H1 (cell line): ENCODE data around the gene CLASP2. TPM values are rescaled to one million over a fixed set of nuclear protein-coding genes. Genes with fewer than 3 reads are reported as not detected.

Experiments used
- CTCF ChIA-PET: fragments of 300-600 bp; sonication (Branson Sonifier 250); formaldehyde crosslinking; loops from one replicate; lab custom pipeline; 2021; ENCODE audit not compliant: partially characterized antibody; lab: Charles Lee
- POLR2A ChIA-PET: fragments of 300-600 bp; sonication (Branson Sonifier 250); formaldehyde crosslinking; loops from one replicate; lab custom pipeline; 2021; ENCODE audit warnings: inconsistent platforms; ENCODE audit not compliant: partially characterized antibody; lab: Charles Lee
- DNase-seq, 2 experiments: peaks; one replicate each; pipeline versions ENCODE4 v3.0.0 to v3.0.0-alpha.2; 2010 to 2022; ENCODE audit warnings: low spot score in 2 of 2, low read depth in 1 of 2, mixed read lengths in 1 of 2
- FAIRE-seq: peaks from 2 replicates; lab custom pipeline; 2011; peaks lifted over from hg19 to GRCh38; lab: Jason Lieb, UNC
- H2AFZ ChIP-seq: 2 replicates; pipeline ENCODE4 v1.8.1; 2012; ENCODE audit warnings: low read length, inconsistent platforms
- H2AK5ac ChIP-seq: 2 replicates; pipeline ENCODE4 v1.6.1; 2013; ENCODE audit warnings: low read depth, low read length
- H2BK120ac ChIP-seq: replicated peaks from 2 replicates; pipeline ENCODE3; 2013; ENCODE audit warnings: low read depth, low read length, inconsistent platforms
- H2BK12ac ChIP-seq: 2 replicates; pipeline ENCODE4 v1.6.1; 2013; ENCODE audit warnings: low read depth, low read length
- H2BK15ac ChIP-seq: 2 replicates; pipeline ENCODE4 v1.6.1; 2013; ENCODE audit warnings: low read length
- H2BK20ac ChIP-seq: 2 replicates; pipeline ENCODE4 v1.6.1; 2013; ENCODE audit warnings: low read length
- H2BK5ac ChIP-seq: 2 replicates; pipeline ENCODE4 v1.6.1; 2013; ENCODE audit warnings: low read depth, low read length
- H3K14ac ChIP-seq: 2 replicates; pipeline ENCODE4 v1.6.1; 2013; ENCODE audit warnings: inconsistent platforms; ENCODE audit not compliant: insufficient read length
- H3K18ac ChIP-seq: 2 replicates; pipeline ENCODE4 v1.6.1; 2013; ENCODE audit warnings: low read length; ENCODE audit errors: extremely low read depth
- H3K23ac ChIP-seq: 2 replicates; pipeline ENCODE4 v1.6.1; 2013; ENCODE audit warnings: inconsistent platforms; ENCODE audit not compliant: insufficient read length
- H3K23me2 ChIP-seq: 2 replicates; pipeline ENCODE4 v1.6.1; 2013; ENCODE audit warnings: low read depth, low read length
- H3K27ac ChIP-seq: 2 replicates; pipeline ENCODE4 v1.6.1; 2011; ENCODE audit warnings: low read depth, low read length, inconsistent platforms
- H3K27me3 ChIP-seq, 4 experiments: replicated peaks in 1 of 4; 1 replicate in 1 of 4; 2 replicates in 3 of 4; pipeline versions ENCODE4 v1.6.1 to v1.8.1; 2011 to 2013; ENCODE audit warnings: low read length in 3 of 4, mild to moderate bottlenecking in 3 of 4, inconsistent platforms in 2 of 4, mixed read lengths in 2 of 4, moderate library complexity in 1 of 4; ENCODE audit not compliant: control insufficient read depth in 3 of 4, insufficient read depth in 3 of 4; ENCODE audit errors: extremely low read depth in 1 of 4
- H3K36me3 ChIP-seq, 4 experiments: 2 replicates each; pipeline versions ENCODE4 v1.6.1 to v1.8.1; 2011 to 2013; ENCODE audit warnings: mild to moderate bottlenecking in 4 of 4, low read length in 3 of 4, moderate library complexity in 2 of 4, control low read depth in 1 of 4, inconsistent platforms in 1 of 4; ENCODE audit not compliant: insufficient read depth in 4 of 4, control insufficient read depth in 2 of 4
- H3K4ac ChIP-seq: replicated peaks from 2 replicates; pipeline ENCODE3; 2013; ENCODE audit warnings: low read length, low read depth, mixed read lengths, inconsistent platforms; ENCODE audit not compliant: insufficient read length
- H3K4me1 ChIP-seq, 4 experiments: replicated peaks in 1 of 4; 1 replicate in 1 of 4; 2 replicates in 3 of 4; pipeline versions ENCODE4 v1.6.1 to v1.8.1; 2011 to 2013; ENCODE audit warnings: low read length in 3 of 4, inconsistent platforms in 2 of 4, mixed read lengths in 1 of 4; ENCODE audit not compliant: insufficient read depth in 4 of 4, control insufficient read depth in 3 of 4
- H3K4me2 ChIP-seq, 2 experiments: 2 replicates each; pipeline versions ENCODE4 v1.6.1 to v1.8.1; 2011 to 2013; ENCODE audit warnings: low read depth in 2 of 2, low read length in 2 of 2, control low read depth in 1 of 2, inconsistent platforms in 1 of 2, mild to moderate bottlenecking in 1 of 2; ENCODE audit not compliant: insufficient read depth in 1 of 2
- H3K4me3 ChIP-seq, 4 experiments: fragments of 200-600, 300-600 bp in 1 of 4; sonication (generic), shearing (Covaris generic), sonication (Bioruptor Twin) in 1 of 4; 2 replicates each; pipeline versions ENCODE4 v1.5.1 to v1.8.1; 2011 to 2016; ENCODE audit warnings: low read length in 4 of 4, low read depth in 3 of 4, control low read depth in 2 of 4, inconsistent platforms in 2 of 4, mild to moderate bottlenecking in 2 of 4, mixed read lengths in 1 of 4, moderate library complexity in 1 of 4; ENCODE audit not compliant: insufficient read depth in 2 of 4; ENCODE audit errors: extremely low read depth in 1 of 4
- H3K56ac ChIP-seq: replicated peaks from 2 replicates; pipeline ENCODE3; 2013; ENCODE audit warnings: low read depth, mild to moderate bottlenecking, mixed read lengths, low read length, inconsistent platforms; ENCODE audit not compliant: insufficient read length
- H3K79me1 ChIP-seq: 2 replicates; pipeline ENCODE4 v1.6.1; 2013; ENCODE audit warnings: low read depth, low read length, control low read depth
- H3K79me2 ChIP-seq, 2 experiments: 2 replicates each; pipeline versions ENCODE4 v1.6.1 to v1.8.1; 2012 to 2013; ENCODE audit warnings: low read length in 2 of 2, mild to moderate bottlenecking in 2 of 2, inconsistent platforms in 1 of 2; ENCODE audit not compliant: insufficient read depth in 2 of 2, control insufficient read depth in 1 of 2
- H3K9ac ChIP-seq, 4 experiments: replicated peaks in 1 of 4; 1 replicate in 1 of 4; 2 replicates in 3 of 4; pipeline versions ENCODE4 v1.6.1 to v1.8.1; 2011 to 2013; ENCODE audit warnings: low read depth in 3 of 4, low read length in 3 of 4, control low read depth in 2 of 4, mild to moderate bottlenecking in 2 of 4, moderate library complexity in 2 of 4, inconsistent platforms in 1 of 4; ENCODE audit errors: extremely low read depth in 1 of 4
- H3K9me3 ChIP-seq, 2 experiments: 2 replicates each; pipeline versions ENCODE4 v1.6.1 to v1.8.1; 2012 to 2013; ENCODE audit warnings: mild to moderate bottlenecking in 2 of 2, moderate library complexity in 2 of 2, control low read depth in 1 of 2, inconsistent platforms in 1 of 2, low read depth in 1 of 2, low read length in 1 of 2, mixed read lengths in 1 of 2; ENCODE audit not compliant: insufficient read depth in 2 of 2
- H4K20me1 ChIP-seq, 2 experiments: replicated peaks in 1 of 2; 2 replicates each; pipeline versions ENCODE3 to v1.8.1; 2011 to 2013; ENCODE audit warnings: inconsistent platforms in 2 of 2, low read length in 2 of 2, mild to moderate bottlenecking in 1 of 2; ENCODE audit not compliant: insufficient read depth in 2 of 2, control insufficient read depth in 1 of 2
- H4K5ac ChIP-seq: 2 replicates; pipeline ENCODE4 v1.6.1; 2013; ENCODE audit warnings: low read length, low read depth, mixed read lengths, inconsistent platforms; ENCODE audit not compliant: insufficient read length
- H4K8ac ChIP-seq: 2 replicates; pipeline ENCODE4 v1.8.0; 2013; ENCODE audit warnings: mild to moderate bottlenecking, moderate library complexity, low read length, inconsistent platforms; ENCODE audit not compliant: insufficient read depth; ENCODE audit errors: extremely low read depth
- H4K91ac ChIP-seq: replicated peaks from 2 replicates; pipeline ENCODE3; 2013; ENCODE audit warnings: low read length, mixed read lengths, inconsistent platforms; ENCODE audit not compliant: insufficient read length
- BRCA1 ChIP-seq: IDR thresholded peaks from 2 replicates; pipeline ENCODE4 v1.6.1; 2012; ENCODE audit warnings: low read depth, low read length, improper control_type of control experiment
- CHD2 ChIP-seq: IDR thresholded peaks from 2 replicates; pipeline ENCODE4 v1.6.1; 2012; ENCODE audit warnings: low read length, improper control_type of control experiment
- CREB1 ChIP-seq: IDR thresholded peaks from 2 replicates; pipeline ENCODE4 v1.6.1; 2012; ENCODE audit warnings: inconsistent platforms
- GTF2F1 ChIP-seq: IDR thresholded peaks from 2 replicates; pipeline ENCODE4 v1.6.1; 2012; ENCODE audit warnings: low read depth, low read length, improper control_type of control experiment, borderline replicate concordance
- HDAC2 ChIP-seq, 2 experiments: fragments of 300-600 bp in 1 of 2; sonication (generic) in 1 of 2; IDR thresholded peaks; 2 replicates each; pipeline ENCODE4 v1.6.1; 2011 to 2012; ENCODE audit warnings: low read depth in 2 of 2, low read length in 2 of 2, mild to moderate bottlenecking in 2 of 2, moderate library complexity in 2 of 2, borderline replicate concordance in 1 of 2, inconsistent platforms in 1 of 2
- PHF8 ChIP-seq: fragments of 200-600 bp; sonication (generic); conservative IDR thresholded peaks from 2 replicates; pipeline ENCODE4 v1.7.1; 2012; ENCODE audit warnings: low read depth, mild to moderate bottlenecking, inconsistent platforms, low read length, moderate library complexity
- RFX5 ChIP-seq: IDR thresholded peaks from 2 replicates; pipeline ENCODE4 v1.6.1; 2011; ENCODE audit warnings: low read depth, low read length, improper control_type of control experiment, borderline replicate concordance
- RNF2 ChIP-seq: fragments of 200-900, 300-1000 bp; sonication (generic); IDR thresholded peaks from 2 replicates; pipeline ENCODE4 v1.7.1; 2016; ENCODE audit warnings: borderline replicate concordance, low read depth, mild to moderate bottlenecking, antibody characterized with exemption, low read length; ENCODE audit not compliant: poor library complexity, severe bottlenecking; ENCODE audit errors: missing control alignments
- RXRA ChIP-seq: IDR thresholded peaks from 2 replicates; pipeline ENCODE4 v1.6.1; 2011; ENCODE audit warnings: low read depth, mild to moderate bottlenecking, low read length, moderate library complexity; ENCODE audit not compliant: insufficient read depth
- SIN3A ChIP-seq, 2 experiments: IDR thresholded peaks in 1 of 2; conservative IDR thresholded peaks in 1 of 2; 2 replicates each; pipeline ENCODE4 v1.6.1; 2011 to 2012; ENCODE audit warnings: low read length in 2 of 2, improper control_type of control experiment in 1 of 2, low read depth in 1 of 2, mild to moderate bottlenecking in 1 of 2
- SP1 ChIP-seq: IDR thresholded peaks from 2 replicates; pipeline ENCODE4 v1.6.1; 2011; ENCODE audit warnings: low read depth, low read length
- TAF1 ChIP-seq: IDR thresholded peaks from 2 replicates; pipeline ENCODE4 v1.6.1; 2011; ENCODE audit warnings: mild to moderate bottlenecking, low read depth, low read length
- TCF12 ChIP-seq: IDR thresholded peaks from 2 replicates; pipeline ENCODE4 v1.6.1; 2011; ENCODE audit warnings: low read depth, mild to moderate bottlenecking, low read length
- TEAD4 ChIP-seq: IDR thresholded peaks from 2 replicates; pipeline ENCODE4 v1.6.1; 2012; ENCODE audit warnings: low read depth, low read length, inconsistent platforms, mixed read lengths
- YY1 ChIP-seq: IDR thresholded peaks from 2 replicates; pipeline ENCODE4 v1.6.1; 2011; ENCODE audit warnings: low read depth, mild to moderate bottlenecking, low read length
- WGBS, 2 experiments: shearing (Covaris generic) in 1 of 2; methylation state at CpG; one replicate each; pipeline versions ENCODE4 v1.1.6 to v1.1.7; 2013 to 2015; ENCODE audit warnings: low lambda C conversion rate in 2 of 2, mixed read lengths in 2 of 2, inconsistent platforms in 1 of 2, low coverage in 1 of 2, missing lambda C conversion rate in 1 of 2; ENCODE audit not compliant: insufficient replicate concordance in 2 of 2, insufficient coverage in 1 of 2, insufficient read length in 1 of 2; ENCODE audit errors: extremely low coverage in 1 of 2, missing lambda C conversion rate in 1 of 2; 5-methylcytosine and 5-hydroxymethylcytosine counted together
- polyA plus RNA-seq, 7 experiments: library from polyadenylated mRNA; depleted of rRNA in 3 of 7; stranded (reverse) in 5 of 7; unstranded in 2 of 7; fragments of >200 nt in 5 of 7; fragments of 200-250 nt in 2 of 7; gene quantifications; 1 replicate in 5 of 7; 2 replicates in 1 of 7; 4 replicates in 1 of 7; pipeline versions ENCODE4 v1.2.1 to v1.2.3, GENCODE V29; 2011 to 2013; ENCODE audit warnings: missing spikeins in 2 of 7, mixed read lengths in 2 of 7
- total RNA-seq: library from RNA; stranded (reverse); fragmentation: NEBNext Ultra II Directional; extraction: Animal tissue kit (Norgen Biotek cat#: 25700); gene quantifications from 2 replicates; pipeline ENCODE4 v1.2.1, GENCODE V29; 2021

The CLASP2 gene
- total and polyA plus RNA-seq, 2 of the 8 experiments (the other 6 are each of a cell fraction or from before 2014, with no cell fraction given): 21.7 to 58.0 TPM

- Histone ChIP-seq H3K9me3 (no peaks in the 10 kb centered on the region), H3K27ac (no peak overlapping the region), H3K18ac (no peak overlapping the region), H2BK20ac (no peak overlapping the region), H3K23ac (no peak overlapping the region), H3K27me3 (no peaks in the 10 kb centered on the region), H2AK5ac (no peak overlapping the region), H3K4me3 (no peak overlapping the region), H3K36me3 (no peaks in the 10 kb centered on the region), H2BK120ac (no peak overlapping the region), H3K79me1 (peaks cover 4% of the 10 kb centered on the region; the same call in 1 of the 2 replicates), H2AFZ (no peak overlapping the region), H4K8ac (no peak overlapping the region), H2BK5ac (no peak overlapping the region), H2BK15ac (no peak overlapping the region), H2BK12ac (no peak overlapping the region), H3K4me2 (no peak overlapping the region), H4K91ac (no peak overlapping the region), H3K23me2 (no peaks in the 10 kb centered on the region; the same call in 1 of the 2 replicates), H3K9ac (no peak overlapping the region), H3K14ac (no peak overlapping the region), H3K4ac (no peak overlapping the region), H4K20me1 (no peaks in the 10 kb centered on the region), H3K4me1 (peaks cover 0 to 6% (median 2%) of the 10 kb centered on the region in 4 experiments; a peak in 3 of 7 replicates), H3K79me2 (peaks cover 0 to 34% of the 10 kb centered on the region in 2 experiments; a peak in 2 of 4 replicates), H3K56ac (no peak overlapping the region), H4K5ac (no peak overlapping the region)
- CTCF ChIA-PET: no interaction called here
- POLR2A ChIA-PET: no interaction called here
- WGBS, 2 experiments: 100% methylated on average over 1 of the region's 1 CpG
- FAIRE-seq (no peak), DNase-seq (no peak)
- TF ChIP-seq TAF1 (no peak), HDAC2 (IDR thresholded peaks at IDR 0.05; ENCODE audit: borderline replicate concordance in 1 of 2, low read depth in 2 of 2, low read length in 2 of 2) (no peak), RNF2 (no peak), CHD2 (no peak), SP1 (no peak), YY1 (no peak), GTF2F1 (no peak), RFX5 (no peak), RXRA (no peak), TEAD4 (no peak), BRCA1 (no peak), PHF8 (no peak), SIN3A (conservative IDR thresholded peaks at IDR 0.05 in 1 of 2, IDR thresholded peaks at IDR 0.05 in 1 of 2; ENCODE audit: low read depth in 1 of 2, low read length in 2 of 2) (no peak), CREB1 (no peak), TCF12 (no peak)
These were observed 67.6 kb downstream of the CLASP2 start for GRCh38 chr3:33650495-33650894.
